H1 (cell line): ENCODE data around the gene ZNF83. TPM values are rescaled to one million over a fixed set of nuclear protein-coding genes. Genes with fewer than 3 reads are reported as not detected.

Experiments
- CTCF ChIA-PET: fragments of 300-600 bp; sonication (Branson Sonifier 250); formaldehyde crosslinking; loops from one replicate; lab custom pipeline; 2021; ENCODE audit not compliant: partially characterized antibody; lab: Charles Lee
- POLR2A ChIA-PET: fragments of 300-600 bp; sonication (Branson Sonifier 250); formaldehyde crosslinking; loops from one replicate; lab custom pipeline; 2021; ENCODE audit warnings: inconsistent platforms; ENCODE audit not compliant: partially characterized antibody; lab: Charles Lee
- DNase-seq, 2 experiments: peaks; one replicate each; pipeline versions ENCODE4 v3.0.0 to v3.0.0-alpha.2; 2010 to 2022; ENCODE audit warnings: low spot score in 2 of 2, low read depth in 1 of 2, mixed read lengths in 1 of 2
- FAIRE-seq: peaks from 2 replicates; lab custom pipeline; 2011; peaks lifted over from hg19 to GRCh38; lab: Jason Lieb, UNC
- H2AFZ ChIP-seq: 2 replicates; pipeline ENCODE4 v1.8.1; 2012; ENCODE audit warnings: low read length, inconsistent platforms
- H2AK5ac ChIP-seq: 2 replicates; pipeline ENCODE4 v1.6.1; 2013; ENCODE audit warnings: low read depth, low read length
- H2BK120ac ChIP-seq: replicated peaks from 2 replicates; pipeline ENCODE3; 2013; ENCODE audit warnings: low read depth, low read length, inconsistent platforms
- H2BK12ac ChIP-seq: 2 replicates; pipeline ENCODE4 v1.6.1; 2013; ENCODE audit warnings: low read depth, low read length
- H2BK15ac ChIP-seq: 2 replicates; pipeline ENCODE4 v1.6.1; 2013; ENCODE audit warnings: low read length
- H2BK20ac ChIP-seq: 2 replicates; pipeline ENCODE4 v1.6.1; 2013; ENCODE audit warnings: low read length
- H2BK5ac ChIP-seq: 2 replicates; pipeline ENCODE4 v1.6.1; 2013; ENCODE audit warnings: low read depth, low read length
- H3K14ac ChIP-seq: 2 replicates; pipeline ENCODE4 v1.6.1; 2013; ENCODE audit warnings: inconsistent platforms; ENCODE audit not compliant: insufficient read length
- H3K18ac ChIP-seq: 2 replicates; pipeline ENCODE4 v1.6.1; 2013; ENCODE audit warnings: low read length; ENCODE audit errors: extremely low read depth
- H3K23ac ChIP-seq: 2 replicates; pipeline ENCODE4 v1.6.1; 2013; ENCODE audit warnings: inconsistent platforms; ENCODE audit not compliant: insufficient read length
- H3K23me2 ChIP-seq: 2 replicates; pipeline ENCODE4 v1.6.1; 2013; ENCODE audit warnings: low read depth, low read length
- H3K27ac ChIP-seq: 2 replicates; pipeline ENCODE4 v1.6.1; 2011; ENCODE audit warnings: low read depth, low read length, inconsistent platforms
- H3K27me3 ChIP-seq, 4 experiments: replicated peaks in 1 of 4; 1 replicate in 1 of 4; 2 replicates in 3 of 4; pipeline versions ENCODE4 v1.6.1 to v1.8.1; 2011 to 2013; ENCODE audit warnings: low read length in 3 of 4, mild to moderate bottlenecking in 3 of 4, inconsistent platforms in 2 of 4, mixed read lengths in 2 of 4, moderate library complexity in 1 of 4; ENCODE audit not compliant: control insufficient read depth in 3 of 4, insufficient read depth in 3 of 4; ENCODE audit errors: extremely low read depth in 1 of 4
- H3K36me3 ChIP-seq, 4 experiments: 2 replicates each; pipeline versions ENCODE4 v1.6.1 to v1.8.1; 2011 to 2013; ENCODE audit warnings: mild to moderate bottlenecking in 4 of 4, low read length in 3 of 4, moderate library complexity in 2 of 4, control low read depth in 1 of 4, inconsistent platforms in 1 of 4; ENCODE audit not compliant: insufficient read depth in 4 of 4, control insufficient read depth in 2 of 4
- H3K4ac ChIP-seq: replicated peaks from 2 replicates; pipeline ENCODE3; 2013; ENCODE audit warnings: low read length, low read depth, mixed read lengths, inconsistent platforms; ENCODE audit not compliant: insufficient read length
- H3K4me1 ChIP-seq, 4 experiments: replicated peaks in 1 of 4; 1 replicate in 1 of 4; 2 replicates in 3 of 4; pipeline versions ENCODE4 v1.6.1 to v1.8.1; 2011 to 2013; ENCODE audit warnings: low read length in 3 of 4, inconsistent platforms in 2 of 4, mixed read lengths in 1 of 4; ENCODE audit not compliant: insufficient read depth in 4 of 4, control insufficient read depth in 3 of 4
- H3K4me2 ChIP-seq, 2 experiments: 2 replicates each; pipeline versions ENCODE4 v1.6.1 to v1.8.1; 2011 to 2013; ENCODE audit warnings: low read depth in 2 of 2, low read length in 2 of 2, control low read depth in 1 of 2, inconsistent platforms in 1 of 2, mild to moderate bottlenecking in 1 of 2; ENCODE audit not compliant: insufficient read depth in 1 of 2
- H3K4me3 ChIP-seq, 4 experiments: fragments of 200-600, 300-600 bp in 1 of 4; sonication (generic), shearing (Covaris generic), sonication (Bioruptor Twin) in 1 of 4; 2 replicates each; pipeline versions ENCODE4 v1.5.1 to v1.8.1; 2011 to 2016; ENCODE audit warnings: low read length in 4 of 4, low read depth in 3 of 4, control low read depth in 2 of 4, inconsistent platforms in 2 of 4, mild to moderate bottlenecking in 2 of 4, mixed read lengths in 1 of 4, moderate library complexity in 1 of 4; ENCODE audit not compliant: insufficient read depth in 2 of 4; ENCODE audit errors: extremely low read depth in 1 of 4
- H3K56ac ChIP-seq: replicated peaks from 2 replicates; pipeline ENCODE3; 2013; ENCODE audit warnings: low read depth, mild to moderate bottlenecking, mixed read lengths, low read length, inconsistent platforms; ENCODE audit not compliant: insufficient read length
- H3K79me1 ChIP-seq: 2 replicates; pipeline ENCODE4 v1.6.1; 2013; ENCODE audit warnings: low read depth, low read length, control low read depth
- H3K79me2 ChIP-seq, 2 experiments: 2 replicates each; pipeline versions ENCODE4 v1.6.1 to v1.8.1; 2012 to 2013; ENCODE audit warnings: low read length in 2 of 2, mild to moderate bottlenecking in 2 of 2, inconsistent platforms in 1 of 2; ENCODE audit not compliant: insufficient read depth in 2 of 2, control insufficient read depth in 1 of 2
- H3K9ac ChIP-seq, 4 experiments: replicated peaks in 1 of 4; 1 replicate in 1 of 4; 2 replicates in 3 of 4; pipeline versions ENCODE4 v1.6.1 to v1.8.1; 2011 to 2013; ENCODE audit warnings: low read depth in 3 of 4, low read length in 3 of 4, control low read depth in 2 of 4, mild to moderate bottlenecking in 2 of 4, moderate library complexity in 2 of 4, inconsistent platforms in 1 of 4; ENCODE audit errors: extremely low read depth in 1 of 4
- H3K9me3 ChIP-seq, 2 experiments: 2 replicates each; pipeline versions ENCODE4 v1.6.1 to v1.8.1; 2012 to 2013; ENCODE audit warnings: mild to moderate bottlenecking in 2 of 2, moderate library complexity in 2 of 2, control low read depth in 1 of 2, inconsistent platforms in 1 of 2, low read depth in 1 of 2, low read length in 1 of 2, mixed read lengths in 1 of 2; ENCODE audit not compliant: insufficient read depth in 2 of 2
- H4K20me1 ChIP-seq, 2 experiments: replicated peaks in 1 of 2; 2 replicates each; pipeline versions ENCODE3 to v1.8.1; 2011 to 2013; ENCODE audit warnings: inconsistent platforms in 2 of 2, low read length in 2 of 2, mild to moderate bottlenecking in 1 of 2; ENCODE audit not compliant: insufficient read depth in 2 of 2, control insufficient read depth in 1 of 2
- H4K5ac ChIP-seq: 2 replicates; pipeline ENCODE4 v1.6.1; 2013; ENCODE audit warnings: low read length, low read depth, mixed read lengths, inconsistent platforms; ENCODE audit not compliant: insufficient read length
- H4K8ac ChIP-seq: 2 replicates; pipeline ENCODE4 v1.8.0; 2013; ENCODE audit warnings: mild to moderate bottlenecking, moderate library complexity, low read length, inconsistent platforms; ENCODE audit not compliant: insufficient read depth; ENCODE audit errors: extremely low read depth
- H4K91ac ChIP-seq: replicated peaks from 2 replicates; pipeline ENCODE3; 2013; ENCODE audit warnings: low read length, mixed read lengths, inconsistent platforms; ENCODE audit not compliant: insufficient read length
- BACH1 ChIP-seq: IDR thresholded peaks from 2 replicates; pipeline ENCODE4 v1.6.1; 2012; ENCODE audit warnings: low read length, improper control_type of control experiment
- EGR1 ChIP-seq: IDR thresholded peaks from 2 replicates; pipeline ENCODE4 v1.6.1; 2011; ENCODE audit warnings: low read depth, low read length, borderline replicate concordance
- EP300 ChIP-seq, 2 experiments: IDR thresholded peaks; 1 replicate in 1 of 2; 2 replicates in 1 of 2; pipeline ENCODE4 v1.6.1; 2011 to 2012; ENCODE audit warnings: low read depth in 2 of 2, low read length in 2 of 2, mild to moderate bottlenecking in 2 of 2, borderline replicate concordance in 1 of 2, inconsistent platforms in 1 of 2, moderate library complexity in 1 of 2
- EZH2 ChIP-seq: fragments of 200-600 bp; sonication (generic); IDR thresholded peaks from 2 replicates; pipeline ENCODE4 v1.7.1; 2012; ENCODE audit warnings: low read depth, mild to moderate bottlenecking, moderate library complexity, low read length, inconsistent platforms; ENCODE audit not compliant: severe bottlenecking
- FOSL1 ChIP-seq: IDR thresholded peaks from 2 replicates; pipeline ENCODE4 v1.6.1; 2011; ENCODE audit warnings: mild to moderate bottlenecking, low read depth, low read length, moderate library complexity; ENCODE audit not compliant: insufficient read depth
- RFX5 ChIP-seq: IDR thresholded peaks from 2 replicates; pipeline ENCODE4 v1.6.1; 2011; ENCODE audit warnings: low read depth, low read length, improper control_type of control experiment, borderline replicate concordance
- SAP30 ChIP-seq: fragments of 300-600 bp; sonication (generic); IDR thresholded peaks from 2 replicates; pipeline ENCODE4 v1.7.1; 2012; ENCODE audit warnings: low read length, moderate library complexity, mild to moderate bottlenecking, inconsistent platforms; ENCODE audit not compliant: insufficient read depth, insufficient replicate concordance
- SIN3A ChIP-seq, 2 experiments: IDR thresholded peaks in 1 of 2; conservative IDR thresholded peaks in 1 of 2; 2 replicates each; pipeline ENCODE4 v1.6.1; 2011 to 2012; ENCODE audit warnings: low read length in 2 of 2, improper control_type of control experiment in 1 of 2, low read depth in 1 of 2, mild to moderate bottlenecking in 1 of 2
- SIX5 ChIP-seq: IDR thresholded peaks from 2 replicates; pipeline ENCODE4 v1.6.1; 2011; ENCODE audit warnings: mild to moderate bottlenecking, low read depth, low read length
- SP1 ChIP-seq: IDR thresholded peaks from 2 replicates; pipeline ENCODE4 v1.6.1; 2011; ENCODE audit warnings: low read depth, low read length
- TAF7 ChIP-seq: optimal IDR thresholded peaks from 2 replicates; pipeline ENCODE3; 2011; ENCODE audit warnings: low read depth, mild to moderate bottlenecking, inconsistent platforms, low read length, moderate library complexity, borderline replicate concordance
- WGBS, 2 experiments: shearing (Covaris generic) in 1 of 2; methylation state at CpG; one replicate each; pipeline versions ENCODE4 v1.1.6 to v1.1.7; 2013 to 2015; ENCODE audit warnings: low lambda C conversion rate in 2 of 2, mixed read lengths in 2 of 2, inconsistent platforms in 1 of 2, low coverage in 1 of 2, missing lambda C conversion rate in 1 of 2; ENCODE audit not compliant: insufficient replicate concordance in 2 of 2, insufficient coverage in 1 of 2, insufficient read length in 1 of 2; ENCODE audit errors: extremely low coverage in 1 of 2, missing lambda C conversion rate in 1 of 2; 5-methylcytosine and 5-hydroxymethylcytosine counted together
- polyA plus RNA-seq, 7 experiments: library from polyadenylated mRNA; depleted of rRNA in 3 of 7; stranded (reverse) in 5 of 7; unstranded in 2 of 7; fragments of >200 nt in 5 of 7; fragments of 200-250 nt in 2 of 7; gene quantifications; 1 replicate in 5 of 7; 2 replicates in 1 of 7; 4 replicates in 1 of 7; pipeline versions ENCODE4 v1.2.1 to v1.2.3, GENCODE V29; 2011 to 2013; ENCODE audit warnings: missing spikeins in 2 of 7, mixed read lengths in 2 of 7
- total RNA-seq: library from RNA; stranded (reverse); fragmentation: NEBNext Ultra II Directional; extraction: Animal tissue kit (Norgen Biotek cat#: 25700); gene quantifications from 2 replicates; pipeline ENCODE4 v1.2.1, GENCODE V29; 2021

The ZNF83 gene
- total and polyA plus RNA-seq, 2 of the 8 experiments (the other 6 are each of a cell fraction or from before 2014, with no cell fraction given), result 13.2 to 19.4 TPM

GRCh38 chr19:52662631-52663030, 24.5 kb upstream of the ZNF83 start:
- Histone ChIP-seq H4K5ac (no peak overlapping the region), H3K18ac (no peak overlapping the region), H3K23me2 (no peaks in the 10 kb centered on the region; the same call in 1 of the 2 replicates), H2AFZ (no peak overlapping the region), H3K9ac (no peak overlapping the region), H2AK5ac (no peak overlapping the region), H3K4me3 (no peak overlapping the region), H3K4me1 (peaks cover 0 to 9% (median 2%) of the 10 kb centered on the region in 4 experiments; a peak in 4 of 7 replicates), H3K36me3 (no peaks in the 10 kb centered on the region), H2BK15ac (no peak overlapping the region), H3K9me3 (no peaks in the 10 kb centered on the region), H3K27ac (no peak overlapping the region), H3K56ac (no peak overlapping the region), H2BK5ac (no peak overlapping the region), H2BK12ac (no peak overlapping the region), H3K79me2 (no peaks in the 10 kb centered on the region), H4K91ac (no peak overlapping the region), H3K23ac (no peak overlapping the region), H2BK120ac (no peak overlapping the region), H3K4ac (no peak overlapping the region), H4K20me1 (no peaks in the 10 kb centered on the region), H3K27me3 (no peaks in the 10 kb centered on the region), H2BK20ac (no peak overlapping the region), H3K79me1 (no peaks in the 10 kb centered on the region), H3K14ac (no peak overlapping the region), H4K8ac (no peak overlapping the region), H3K4me2 (no peak overlapping the region)
- CTCF ChIA-PET, result interaction anchor here (0.5 kb wide), 1 partner anchor 682 kb away, joined by 5 read pairs; no protein-coding TSS in a partner anchor
- 88% methylated on average over 3 of the region's 3 CpGs; no CpG with 5 or more reads in 1 of the 2 experiments for WGBS, 2 experiments
- FAIRE-seq (no peak), DNase-seq (no peak)
- TF ChIP-seq EGR1 (no peak), SAP30 (no peak), TAF7 (no peak), SIN3A (conservative IDR thresholded peaks at IDR 0.05 in 1 of 2, IDR thresholded peaks at IDR 0.05 in 1 of 2; ENCODE audit: low read depth in 1 of 2, low read length in 2 of 2) (no peak), SIX5 (no peak), FOSL1 (no peak), BACH1 (no peak), EZH2 (no peak), SP1 (no peak), RFX5 (no peak), EP300 (IDR thresholded peaks at IDR 0.05; ENCODE audit: borderline replicate concordance in 1 of 2, low read depth in 2 of 2, low read length in 2 of 2) (no peak)
- POLR2A ChIA-PET, result interaction anchor here (0.5 to 0.6 kb wide), 2 partner anchors 283 to 486 kb away, joined by 3 to 4 read pairs; no protein-coding TSS in a partner anchor
